ENCODE results near the gene NOTCH1.

NOTCH1 gene

GRCh38 chr9:136506425-136506824 is 39.4 kb downstream of the NOTCH1 start:
- Histone ChIP-seq H3K9me3 (ENCODE audit: control extremely low read depth in 1 of 5, control insufficient read depth in 4 of 5, insufficient read depth in 2 of 5, low read depth in 1 of 5, low read length in 4 of 5) (no peaks in the 10 kb centered on the region), H3K36me3 (ENCODE audit: control insufficient read depth in 4 of 4, insufficient read depth in 4 of 4, low read length in 3 of 4) (peaks cover 13 to 99% (median 82%) of the 10 kb centered on the region in 4 experiments), H3K4me1 (ENCODE audit: control extremely low read depth in 1 of 4, control insufficient read depth in 4 of 4, insufficient read depth in 4 of 4, low read length in 3 of 4) (no peaks in the 10 kb centered on the region), H3K27me3 (replicated peaks in 2 of 5; ENCODE audit: control insufficient read depth in 4 of 5, insufficient read depth in 5 of 5, low read length in 4 of 5) (no peaks in the 10 kb centered on the region), H3K4me3 (ENCODE audit: control insufficient read depth in 1 of 7, extremely low read depth in 1 of 7, insufficient read depth in 4 of 7, low read depth in 2 of 7, low read length in 6 of 7) (no peak overlapping the region), H3K27ac (ENCODE audit: insufficient read depth in 1 of 2, low read depth in 1 of 2, low read length in 2 of 2, poor library complexity in 1 of 2, severe bottlenecking in 2 of 2) (no peak overlapping the region)
- 98% methylated on average over 27 of the region's 30 CpGs for WGBS (ENCODE audit: insufficient coverage)
- no peak for DNase-seq
- ChIA-PET CTCF (no interaction called here), POLR2A (no interaction called here)

- Histone ChIP-seq H3K4me1 (ENCODE audit: control extremely low read depth in 1 of 4, control insufficient read depth in 4 of 4, insufficient read depth in 4 of 4, low read length in 3 of 4) (no peaks in the 10 kb centered on the region), H3K4me3 (ENCODE audit: control insufficient read depth in 1 of 7, extremely low read depth in 1 of 7, insufficient read depth in 4 of 7, low read depth in 2 of 7, low read length in 6 of 7) (no peak overlapping the region), H3K36me3 (ENCODE audit: control insufficient read depth in 4 of 4, insufficient read depth in 4 of 4, low read length in 3 of 4) (peaks cover 11 to 98% (median 80%) of the 10 kb centered on the region in 4 experiments), H3K27ac (ENCODE audit: insufficient read depth in 1 of 2, low read depth in 1 of 2, low read length in 2 of 2, poor library complexity in 1 of 2, severe bottlenecking in 2 of 2) (no peak overlapping the region), H3K9me3 (ENCODE audit: control extremely low read depth in 1 of 5, control insufficient read depth in 4 of 5, insufficient read depth in 2 of 5, low read depth in 1 of 5, low read length in 4 of 5) (no peaks in the 10 kb centered on the region), H3K27me3 (replicated peaks in 2 of 5; ENCODE audit: control insufficient read depth in 4 of 5, insufficient read depth in 5 of 5, low read length in 4 of 5) (no peaks in the 10 kb centered on the region)
- ChIA-PET CTCF (no interaction called here), POLR2A (no interaction called here)
- WGBS (ENCODE audit: insufficient coverage) = 96% methylated on average over 27 of the region's 51 CpGs
- DNase-seq = no peak
Observed at GRCh38 chr9:136505406-136506403, 40.1 kb downstream of the NOTCH1 start.

- no peaks in the 10 kb centered on the region for H3K27me3 ChIP-seq (replicated peaks in 2 of 5; ENCODE audit: control insufficient read depth in 4 of 5, insufficient read depth in 5 of 5, low read length in 4 of 5)
- H3K27ac ChIP-seq (ENCODE audit: insufficient read depth in 1 of 2, low read depth in 1 of 2, low read length in 2 of 2, poor library complexity in 1 of 2, severe bottlenecking in 2 of 2) = no peak overlapping the region
- no peak overlapping the region for H3K4me3 ChIP-seq (ENCODE audit: control insufficient read depth in 1 of 7, extremely low read depth in 1 of 7, insufficient read depth in 4 of 7, low read depth in 2 of 7, low read length in 6 of 7)
- CTCF ChIA-PET = interaction anchor here (1.1 to 3.2 kb wide), 4 partner anchors 9 to 125 kb away, joined by 3 to 20 read pairs (median 8); no protein-coding TSS in a partner anchor
- 97% methylated on average over 64 of the region's 68 CpGs for WGBS (ENCODE audit: insufficient coverage)
- no peaks in the 10 kb centered on the region for H3K9me3 ChIP-seq (ENCODE audit: control extremely low read depth in 1 of 5, control insufficient read depth in 4 of 5, insufficient read depth in 2 of 5, low read depth in 1 of 5, low read length in 4 of 5)
- H3K4me1 ChIP-seq (ENCODE audit: control extremely low read depth in 1 of 4, control insufficient read depth in 4 of 4, insufficient read depth in 4 of 4, low read length in 3 of 4) = no peaks in the 10 kb centered on the region
- H3K36me3 ChIP-seq (ENCODE audit: control insufficient read depth in 4 of 4, insufficient read depth in 4 of 4, low read length in 3 of 4) = peaks cover 11 to 98% (median 81%) of the 10 kb centered on the region in 4 experiments
- DNase-seq = no peak
- POLR2A ChIA-PET = no interaction called here
Observed at GRCh38 chr9:136504512-136505348, 41.1 kb downstream of the NOTCH1 start.

- no peak for DNase-seq
- Histone ChIP-seq H3K4me3 (ENCODE audit: control insufficient read depth in 1 of 7, extremely low read depth in 1 of 7, insufficient read depth in 4 of 7, low read depth in 2 of 7, low read length in 6 of 7) (no peak overlapping the region), H3K27me3 (replicated peaks in 2 of 5; ENCODE audit: control insufficient read depth in 4 of 5, insufficient read depth in 5 of 5, low read length in 4 of 5) (no peaks in the 10 kb centered on the region), H3K4me1 (ENCODE audit: control extremely low read depth in 1 of 4, control insufficient read depth in 4 of 4, insufficient read depth in 4 of 4, low read length in 3 of 4) (no peaks in the 10 kb centered on the region), H3K27ac (ENCODE audit: insufficient read depth in 1 of 2, low read depth in 1 of 2, low read length in 2 of 2, poor library complexity in 1 of 2, severe bottlenecking in 2 of 2) (no peak overlapping the region), H3K36me3 (ENCODE audit: control insufficient read depth in 4 of 4, insufficient read depth in 4 of 4, low read length in 3 of 4) (peaks cover 14 to 98% (median 86%) of the 10 kb centered on the region in 4 experiments), H3K9me3 (ENCODE audit: control extremely low read depth in 1 of 5, control insufficient read depth in 4 of 5, insufficient read depth in 2 of 5, low read depth in 1 of 5, low read length in 4 of 5) (no peaks in the 10 kb centered on the region)
- ChIA-PET CTCF (interaction anchor here (1.0 to 3.2 kb wide), 4 partner anchors 11 to 196 kb away, joined by 3 to 20 read pairs (median 8); no protein-coding TSS in a partner anchor), POLR2A (no interaction called here)
- WGBS (ENCODE audit: insufficient coverage) = 95% methylated on average over 28 of the region's 33 CpGs
Observed at GRCh38 chr9:136502940-136503550, 42.8 kb downstream of the NOTCH1 start.

DNA sequence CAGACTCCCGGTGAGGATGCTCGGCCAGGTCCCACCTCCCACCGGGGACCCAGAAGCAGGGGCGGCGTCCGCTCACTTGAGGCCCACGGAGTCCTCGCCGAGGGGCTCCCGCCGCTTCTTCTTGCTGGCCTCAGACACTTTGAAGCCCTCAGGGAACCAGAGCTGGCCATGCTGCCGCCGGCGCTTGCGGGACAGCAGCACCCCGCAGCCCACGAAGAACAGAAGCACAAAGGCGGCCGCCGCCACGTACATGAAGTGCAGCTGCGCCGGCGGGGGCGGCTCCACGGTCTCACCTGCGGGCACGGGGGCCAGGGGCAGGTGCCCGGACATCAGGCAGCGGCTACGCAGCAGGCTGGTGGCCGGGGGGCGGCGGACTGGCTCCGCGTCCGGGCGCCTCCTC is 43.7 kb downstream of the NOTCH1 start:
- no peaks in the 10 kb centered on the region for H3K27me3 ChIP-seq (replicated peaks in 2 of 5; ENCODE audit: control insufficient read depth in 4 of 5, insufficient read depth in 5 of 5, low read length in 4 of 5)
- CTCF ChIA-PET = interaction anchor here (3.2 kb wide), 1 partner anchor 15 kb away, joined by 20 read pairs; no protein-coding TSS in a partner anchor
- 96% methylated on average over 34 of the region's 38 CpGs for WGBS (ENCODE audit: insufficient coverage)
- no peaks in the 10 kb centered on the region for H3K9me3 ChIP-seq (ENCODE audit: control extremely low read depth in 1 of 5, control insufficient read depth in 4 of 5, insufficient read depth in 2 of 5, low read depth in 1 of 5, low read length in 4 of 5)
- no peaks in the 10 kb centered on the region for H3K4me1 ChIP-seq (ENCODE audit: control extremely low read depth in 1 of 4, control insufficient read depth in 4 of 4, insufficient read depth in 4 of 4, low read length in 3 of 4)
- no peak for DNase-seq
- H3K27ac ChIP-seq (ENCODE audit: insufficient read depth in 1 of 2, low read depth in 1 of 2, low read length in 2 of 2, poor library complexity in 1 of 2, severe bottlenecking in 2 of 2) = no peak overlapping the region
- no peak overlapping the region for H3K4me3 ChIP-seq (ENCODE audit: control insufficient read depth in 1 of 7, extremely low read depth in 1 of 7, insufficient read depth in 4 of 7, low read depth in 2 of 7, low read length in 6 of 7)
- H3K36me3 ChIP-seq (ENCODE audit: control insufficient read depth in 4 of 4, insufficient read depth in 4 of 4, low read length in 3 of 4) = peaks cover 7 to 98% (median 84%) of the 10 kb centered on the region in 4 experiments
- POLR2A ChIA-PET = no interaction called here

GRCh38 chr9:136501686-136502085 is 44.2 kb downstream of the NOTCH1 start:
- no peaks in the 10 kb centered on the region for H3K27me3 ChIP-seq (replicated peaks in 2 of 5; ENCODE audit: control insufficient read depth in 4 of 5, insufficient read depth in 5 of 5, low read length in 4 of 5)
- H3K4me1 ChIP-seq (ENCODE audit: control extremely low read depth in 1 of 4, control insufficient read depth in 4 of 4, insufficient read depth in 4 of 4, low read length in 3 of 4) = no peaks in the 10 kb centered on the region
- no peaks in the 10 kb centered on the region for H3K9me3 ChIP-seq (ENCODE audit: control extremely low read depth in 1 of 5, control insufficient read depth in 4 of 5, insufficient read depth in 2 of 5, low read depth in 1 of 5, low read length in 4 of 5)
- ChIA-PET POLR2A (no interaction called here), CTCF (interaction anchor here (1.3 to 3.2 kb wide), 2 partner anchors 14 to 124 kb away, joined by 3 to 20 read pairs; no protein-coding TSS in a partner anchor)
- WGBS (ENCODE audit: insufficient coverage) = 96% methylated on average over 18 of the region's 23 CpGs
- H3K27ac ChIP-seq (ENCODE audit: insufficient read depth in 1 of 2, low read depth in 1 of 2, low read length in 2 of 2, poor library complexity in 1 of 2, severe bottlenecking in 2 of 2) = no peak overlapping the region
- no peak overlapping the region for H3K4me3 ChIP-seq (ENCODE audit: control insufficient read depth in 1 of 7, extremely low read depth in 1 of 7, insufficient read depth in 4 of 7, low read depth in 2 of 7, low read length in 6 of 7)
- DNase-seq = no peak
- H3K36me3 ChIP-seq (ENCODE audit: control insufficient read depth in 4 of 4, insufficient read depth in 4 of 4, low read length in 3 of 4) = peaks cover 7 to 98% (median 85%) of the 10 kb centered on the region in 4 experiments

All from common myeloid progenitor, CD34-positive (primary cell).